ENCODE data around the gene FBF1.
"Not testable (repeated sequence)": the region's sequence is repeated elsewhere in the genome, so short reads cannot be mapped to it uniquely, and the experiment has no call there.

FBF1 gene

DNA sequence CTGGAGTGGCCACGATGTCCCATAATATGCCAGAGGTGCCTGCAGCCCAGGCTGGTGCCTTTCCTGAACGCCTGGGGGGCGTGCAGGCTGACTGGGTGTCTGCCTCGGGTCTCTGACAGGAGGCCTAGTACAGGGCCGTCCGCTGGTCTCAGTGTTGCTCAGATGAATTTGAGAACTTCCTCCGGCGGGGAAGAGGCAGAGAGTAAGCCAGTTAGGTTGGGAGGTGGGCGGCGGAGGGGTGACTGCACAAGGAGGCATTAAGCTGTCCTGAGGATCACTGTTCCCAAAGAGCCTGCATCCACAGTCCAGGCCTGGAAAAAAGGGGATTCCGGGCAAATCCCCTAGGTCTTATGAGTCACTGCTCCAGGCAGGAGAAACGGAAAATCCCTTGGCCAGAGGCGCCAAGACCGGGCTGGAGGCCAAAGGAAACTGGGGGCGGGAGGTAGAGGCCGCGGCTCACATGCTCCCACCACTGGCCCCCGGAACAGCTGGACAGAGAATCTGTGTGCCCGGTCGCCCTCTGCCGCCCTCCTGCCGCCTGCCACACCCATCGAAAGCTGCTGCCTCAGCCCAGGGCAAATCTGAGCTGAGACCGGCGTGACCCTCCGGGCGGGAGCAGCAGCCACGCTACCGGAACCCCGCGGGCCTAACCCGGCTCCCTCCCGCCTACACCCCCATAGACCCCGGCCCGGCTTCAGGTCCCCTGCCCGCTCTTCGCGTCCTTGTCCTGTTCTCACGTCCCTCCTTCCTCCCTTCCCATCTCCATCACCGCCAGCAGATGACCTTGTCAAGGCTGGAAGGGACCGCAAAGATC, 63.7 kb downstream of the FBF1 start:
- DNase-seq (ENCODE audit: extremely low read depth in 1 of 2, low read depth in 1 of 2): no peak

DNA sequence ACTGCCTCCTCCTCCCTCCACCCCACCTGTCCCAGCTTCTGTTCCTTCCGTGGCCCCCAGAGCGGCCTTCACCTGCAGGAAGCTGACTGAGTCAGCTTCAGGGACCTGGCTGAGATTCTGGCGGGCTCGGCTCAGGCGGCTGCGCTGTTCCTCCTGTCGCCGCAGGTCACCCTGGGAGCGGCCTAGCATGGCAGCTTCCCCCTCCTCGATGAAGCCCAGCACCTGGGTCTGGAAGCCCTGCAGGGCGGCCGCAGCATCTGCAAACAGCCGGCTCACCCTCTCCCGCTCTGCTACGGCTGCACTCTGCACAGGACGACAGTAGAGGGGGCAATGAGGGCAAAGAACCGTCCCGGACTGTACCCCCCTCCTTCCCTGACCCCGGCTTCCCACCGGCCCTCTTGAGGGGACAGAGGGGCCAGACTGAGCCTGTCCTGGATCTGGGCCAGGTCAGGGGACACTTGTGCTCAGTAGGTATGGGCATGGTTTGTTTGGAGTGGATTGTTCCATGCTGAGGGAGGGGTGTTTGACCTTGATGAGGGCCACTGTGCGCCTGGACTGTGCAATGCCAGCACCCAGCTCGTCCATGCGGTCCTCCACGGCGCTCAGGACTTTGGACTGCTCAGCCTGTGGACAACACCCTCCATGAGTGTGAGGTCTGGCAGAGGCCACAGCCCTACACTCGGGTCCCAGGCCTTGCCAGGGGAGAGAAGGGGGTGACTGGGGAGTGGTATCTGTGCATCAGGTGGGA, 64.5 kb downstream of the FBF1 start:
- DNase-seq (ENCODE audit: extremely low read depth in 1 of 2, low read depth in 1 of 2): peak in 1 of 2 donors; percentile 79

DNA sequence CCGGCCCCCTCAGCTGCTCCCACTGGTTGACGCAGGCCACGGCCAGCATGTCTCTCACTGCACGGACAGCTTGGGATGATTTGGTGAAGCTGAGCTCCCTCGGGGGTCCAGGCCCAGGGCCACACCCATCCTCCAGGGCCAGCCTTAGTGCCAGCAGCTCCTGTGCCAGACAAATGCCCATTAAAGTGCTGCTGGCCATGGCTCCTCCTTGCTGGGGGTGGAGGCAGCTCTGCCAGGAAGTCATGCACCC, 65.0 kb downstream of the FBF1 start:
- DNase-seq (ENCODE audit: extremely low read depth in 1 of 2, low read depth in 1 of 2): no peak

DNA sequence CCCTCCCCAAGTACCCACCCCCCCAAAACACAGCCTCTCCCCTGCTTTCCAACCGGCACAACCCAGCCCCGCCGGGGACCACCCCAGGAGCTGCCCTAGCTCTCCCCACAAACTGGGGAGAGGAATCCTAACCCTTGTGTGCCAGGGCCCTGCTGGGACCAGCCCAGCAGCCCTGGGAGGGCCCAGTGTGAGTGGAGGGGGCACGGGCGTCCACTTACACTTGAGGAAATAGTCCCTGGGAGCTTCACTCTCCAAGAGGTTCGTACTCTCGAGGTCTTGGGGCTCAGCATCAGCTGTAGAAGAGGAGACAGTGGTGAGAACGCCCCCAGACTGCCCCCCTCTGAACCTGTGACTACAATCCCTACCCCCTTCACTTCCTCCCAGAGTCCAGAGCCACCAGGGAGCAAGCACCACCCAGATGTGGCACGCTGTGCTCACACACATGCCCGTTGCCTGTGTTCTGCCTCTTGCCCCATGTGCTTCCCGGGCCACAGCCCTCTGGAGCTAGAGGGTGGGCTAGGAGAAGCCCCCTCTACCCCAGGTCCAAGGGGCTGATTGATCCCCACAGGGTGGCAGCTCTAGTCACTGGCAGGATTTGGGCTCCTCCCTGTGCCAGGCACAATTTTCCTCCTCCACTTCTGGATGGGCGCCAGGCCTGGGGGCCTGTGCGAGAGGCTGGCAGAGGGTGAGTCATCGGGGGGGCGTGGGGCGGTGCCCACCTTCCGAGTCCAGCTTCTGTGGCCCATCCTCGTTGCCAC, 65.5 kb downstream of the FBF1 start:
- no peak for DNase-seq (ENCODE audit: extremely low read depth in 1 of 2, low read depth in 1 of 2)

DNA sequence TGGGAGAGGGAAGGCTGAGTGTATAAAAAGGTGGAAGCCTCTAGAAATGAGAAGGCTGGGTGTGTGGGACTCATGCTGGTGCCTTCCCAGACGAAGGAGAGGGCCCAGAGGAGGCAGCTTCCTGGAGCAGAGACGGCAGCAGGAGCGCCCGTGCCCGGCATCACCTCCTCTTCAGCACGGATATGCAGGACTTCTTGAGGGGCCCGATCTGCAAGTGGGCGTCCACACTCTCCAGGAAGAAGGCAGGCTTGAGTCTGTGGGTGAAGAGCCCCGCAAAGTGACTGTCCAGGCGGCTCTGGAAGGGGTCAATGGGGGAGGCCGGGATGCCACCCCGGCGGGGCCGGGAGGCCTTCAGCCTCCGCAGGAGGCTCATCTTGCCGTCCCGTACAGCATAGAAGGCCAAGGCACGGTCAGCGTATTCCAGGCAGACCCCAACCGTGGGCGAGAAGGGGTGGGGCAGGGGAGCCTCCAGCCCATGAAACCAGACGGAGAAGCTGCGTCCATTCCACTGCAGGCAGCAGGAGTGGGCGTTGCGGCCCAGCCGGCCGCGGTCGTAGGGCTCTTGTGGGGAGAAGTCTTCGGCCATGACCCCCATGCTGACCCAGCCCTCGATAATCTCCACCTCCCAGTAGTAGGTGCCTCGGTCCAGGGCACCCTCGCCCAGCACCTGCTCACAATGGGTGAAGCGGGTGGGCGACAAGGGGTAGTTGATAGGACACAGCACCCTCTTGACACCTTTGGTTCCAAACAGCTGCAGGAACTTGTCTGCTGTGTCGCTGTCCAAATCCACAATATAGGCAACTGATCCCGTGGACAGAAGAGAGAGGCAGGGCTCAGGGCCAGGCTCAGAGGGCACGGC, 66.3 kb downstream of the FBF1 start:
- no peak for DNase-seq (ENCODE audit: extremely low read depth in 1 of 2, low read depth in 1 of 2)

DNA sequence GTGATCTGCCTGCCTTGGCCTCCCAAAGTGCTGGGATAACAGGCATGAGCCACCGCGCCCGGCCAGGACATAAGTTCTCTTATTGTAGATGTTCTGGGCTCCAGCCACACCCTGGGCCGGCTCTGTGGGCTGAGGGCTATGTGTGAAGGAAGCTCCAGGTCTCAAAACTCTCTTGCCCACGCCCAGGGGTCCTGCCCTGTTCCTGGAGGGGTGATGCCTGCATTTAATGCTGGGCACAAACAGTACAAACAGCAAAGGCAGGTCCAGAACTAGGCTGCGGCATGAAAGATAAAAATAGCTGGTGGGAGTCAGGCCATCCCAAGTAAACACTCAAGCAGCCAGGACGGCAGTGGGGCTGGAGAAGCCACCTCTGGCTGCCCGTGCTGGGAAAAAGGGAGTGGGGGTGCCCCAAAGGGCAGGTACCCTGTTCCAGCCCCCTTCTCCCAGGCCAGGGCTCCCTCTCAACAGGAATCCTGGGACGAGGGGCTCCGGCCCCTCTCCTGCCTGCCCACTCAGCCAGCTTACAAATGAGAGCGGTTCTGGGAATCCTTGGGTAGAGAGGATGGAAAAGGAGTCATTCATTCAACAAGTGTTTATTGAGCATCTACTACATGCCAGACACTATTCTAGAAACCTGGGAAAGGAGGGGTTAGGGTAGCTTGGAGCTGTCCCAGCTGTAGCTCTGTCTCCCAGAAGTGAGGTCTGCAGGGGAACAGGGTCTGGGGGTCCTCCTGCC, 67.1 kb downstream of the FBF1 start:
- no peak for DNase-seq (ENCODE audit: extremely low read depth in 1 of 2, low read depth in 1 of 2)

DNA sequence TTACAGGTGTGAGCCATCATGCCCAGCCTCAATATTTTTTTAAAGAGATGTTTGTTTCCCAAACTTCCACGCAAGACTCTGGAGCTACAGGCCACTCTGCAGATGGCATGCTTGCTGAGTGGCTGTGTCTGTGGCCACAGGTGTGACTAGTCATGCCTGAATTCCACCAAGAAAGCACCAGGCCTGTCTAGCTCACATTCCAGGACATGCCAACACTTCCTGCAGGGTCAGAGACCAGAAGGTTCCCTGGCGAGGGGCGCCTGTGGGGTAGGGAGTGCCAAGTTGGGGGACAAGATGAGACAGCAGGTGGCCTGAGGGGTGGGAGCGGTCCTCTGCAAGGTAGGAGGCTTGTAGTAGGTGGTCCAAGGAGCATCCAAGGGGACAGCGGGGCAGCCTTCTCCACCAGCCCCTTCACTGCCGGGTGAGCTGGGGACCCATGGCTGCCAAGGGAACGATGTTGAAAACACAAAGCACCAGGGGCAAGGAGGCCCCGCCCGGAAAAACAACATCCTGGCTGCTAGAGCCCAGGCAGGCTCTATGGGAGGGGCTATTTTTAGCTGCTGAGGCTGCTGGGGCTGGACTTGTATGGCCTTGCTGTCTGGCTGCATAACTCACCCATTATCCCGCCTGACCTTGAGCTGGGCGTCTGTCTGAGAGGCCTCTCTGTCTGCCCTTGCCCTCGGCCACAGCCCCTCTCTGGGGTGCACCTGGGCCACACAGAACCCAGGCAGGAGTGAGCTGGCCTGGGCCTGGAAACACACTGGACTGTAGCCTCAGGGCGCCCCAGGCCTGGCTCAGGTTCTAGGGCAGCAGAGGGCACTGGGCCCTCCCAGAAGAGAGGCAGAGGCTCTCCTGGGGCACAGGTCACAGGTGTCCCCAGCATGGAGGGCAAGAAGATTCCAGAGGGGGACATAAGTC, 68.1 kb downstream of the FBF1 start:
- DNase-seq (ENCODE audit: extremely low read depth in 1 of 2, low read depth in 1 of 2): no peak

DNA sequence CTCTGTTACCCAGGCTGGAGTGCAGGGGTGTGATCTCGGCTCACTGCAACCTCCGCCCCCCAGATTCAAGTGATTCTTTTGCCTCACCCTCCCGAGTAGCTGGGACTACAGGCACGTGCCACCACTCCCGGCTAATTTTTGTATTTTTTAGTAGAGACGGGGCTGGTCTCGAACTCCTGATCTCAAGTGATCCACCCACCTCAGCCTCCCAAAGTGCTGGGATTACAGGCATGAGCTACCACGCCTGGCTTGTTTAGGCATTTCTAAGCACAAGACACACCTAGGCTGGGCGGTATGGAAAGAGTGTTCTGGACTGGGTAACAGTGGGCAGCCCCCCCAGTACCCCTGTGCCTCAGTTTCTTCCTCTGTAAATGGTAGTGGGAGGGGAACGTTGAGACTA, 70.6 kb downstream of the FBF1 start:
- not testable (repeated sequence) for DNase-seq (ENCODE audit: extremely low read depth in 1 of 2, low read depth in 1 of 2)

DNA sequence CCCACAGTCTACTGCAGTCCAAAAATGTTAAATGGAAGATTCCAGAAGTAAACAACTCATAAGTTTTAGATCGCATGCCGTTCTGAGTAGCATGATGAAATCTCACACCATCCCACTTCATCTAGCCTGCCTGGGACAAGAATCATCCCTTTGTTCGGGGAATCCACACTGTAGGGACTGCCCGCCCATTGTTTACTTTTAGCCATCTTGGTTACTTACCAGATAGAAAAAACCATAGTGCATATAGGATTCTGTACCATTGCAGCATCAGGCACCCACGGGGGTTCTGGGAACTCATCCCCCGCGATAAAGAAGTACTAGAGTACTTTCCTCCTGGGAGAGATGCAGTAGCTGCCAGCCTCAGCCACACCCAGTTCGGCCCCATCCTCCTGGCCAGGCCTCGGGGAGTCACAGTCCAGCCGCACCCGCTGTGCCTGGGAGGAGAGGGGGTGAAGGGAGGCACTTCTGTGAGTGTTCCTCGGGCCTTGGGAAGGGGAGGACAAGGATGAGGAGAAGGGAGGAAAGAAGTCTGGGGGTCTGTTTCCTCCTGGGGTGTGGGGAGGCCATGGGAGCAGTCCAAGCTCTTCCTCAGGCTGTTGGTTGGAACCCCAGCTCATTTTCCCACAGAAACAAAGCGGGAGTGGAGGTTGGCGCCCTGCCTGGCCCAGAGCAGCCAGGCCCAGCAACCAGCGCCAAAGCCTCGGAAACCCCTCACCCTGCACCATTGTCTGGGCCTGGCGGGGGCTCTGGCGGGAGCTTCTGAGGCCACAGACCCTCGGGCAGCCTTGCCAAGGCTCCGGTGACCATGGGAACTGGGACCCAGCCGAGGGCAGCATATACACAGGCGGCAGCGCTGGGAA, 71.3 kb downstream of the FBF1 start:
- no peak for DNase-seq (ENCODE audit: extremely low read depth in 1 of 2, low read depth in 1 of 2)

DNA sequence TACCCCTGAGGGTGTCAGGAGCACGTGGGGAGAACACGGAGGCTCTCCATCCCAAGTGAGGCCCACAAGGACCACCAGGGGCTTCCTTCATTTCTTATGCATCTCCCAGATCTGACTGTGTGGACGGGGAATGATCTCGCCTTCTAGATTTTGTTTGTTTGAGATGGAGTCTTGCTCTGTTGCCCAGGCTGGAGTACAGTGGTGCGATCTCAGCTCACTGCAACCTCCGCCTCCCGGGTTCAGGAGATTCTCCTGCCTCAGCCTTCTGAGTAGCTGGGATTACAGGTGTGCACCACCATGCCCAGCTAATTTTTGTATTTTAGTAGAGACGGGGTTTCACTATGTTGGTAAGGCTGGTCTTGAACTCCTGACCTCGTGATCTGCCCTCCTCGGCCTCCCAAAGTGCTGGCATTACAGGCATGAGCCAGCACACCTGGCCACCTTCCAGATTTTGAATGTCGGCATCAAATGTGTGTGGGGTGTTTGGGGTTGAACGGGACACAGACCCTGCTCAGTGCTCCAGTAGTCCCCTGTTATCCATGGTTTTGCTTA, 72.0 kb downstream of the FBF1 start:
- not testable (repeated sequence) for DNase-seq (ENCODE audit: extremely low read depth in 1 of 2, low read depth in 1 of 2)

DNA sequence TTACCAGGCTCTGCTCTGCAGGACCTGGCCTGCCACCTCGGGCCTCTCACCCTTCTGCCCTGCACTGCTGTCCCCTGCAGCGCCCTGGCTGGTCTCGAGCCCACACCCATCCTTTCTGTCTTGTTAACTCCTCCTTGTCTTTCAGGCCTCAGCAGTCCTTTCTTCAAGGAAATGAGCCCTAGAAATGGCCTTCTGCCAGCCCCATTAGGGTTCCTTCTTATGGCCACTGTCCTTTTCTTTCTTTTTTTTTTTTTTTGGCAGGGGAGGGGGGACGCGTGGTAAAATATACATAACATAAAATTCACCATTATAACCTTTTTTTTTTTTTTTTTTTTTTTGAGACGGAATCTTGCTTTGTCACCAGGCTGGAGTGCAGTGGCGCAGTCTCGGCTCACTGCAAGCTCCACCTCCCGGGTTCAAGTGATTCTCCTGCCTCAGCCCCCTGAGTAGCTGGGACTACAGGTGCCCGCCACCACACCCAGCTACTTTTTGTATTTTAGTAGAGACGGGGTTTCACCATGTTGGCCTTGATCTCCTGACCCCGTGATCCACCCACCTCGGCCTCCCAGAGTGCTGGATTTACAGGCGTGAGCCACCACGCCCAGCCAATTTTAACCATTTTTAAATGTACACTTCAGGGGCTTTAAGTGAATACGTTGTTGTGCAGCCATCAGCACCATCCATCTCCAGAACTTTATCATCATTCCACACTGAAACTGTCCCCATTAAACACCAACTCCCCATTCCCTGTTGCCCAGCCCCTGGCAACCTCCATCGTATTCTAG, 75.2 kb downstream of the FBF1 start:
- not testable (repeated sequence) for DNase-seq (ENCODE audit: extremely low read depth in 1 of 2, low read depth in 1 of 2)

DNA sequence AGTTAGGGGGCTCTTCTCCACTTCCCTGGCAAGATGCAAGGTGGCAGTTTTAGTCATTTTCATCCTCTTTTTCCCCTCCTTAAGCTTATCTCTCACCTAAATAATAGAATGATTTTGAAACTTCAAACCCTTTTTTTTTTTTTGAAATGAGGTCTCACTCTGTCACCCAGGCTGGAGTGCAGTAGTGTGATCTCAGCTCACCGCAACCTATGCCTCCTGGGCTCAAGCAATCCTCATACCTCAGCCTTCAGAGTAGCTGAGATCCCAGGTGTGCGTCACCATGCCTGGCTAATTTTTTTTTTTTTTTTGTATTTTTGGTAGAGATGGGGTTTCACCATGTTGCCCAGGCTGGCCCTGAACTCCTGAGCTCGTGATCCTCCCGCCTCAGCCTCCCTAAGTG, 76.0 kb downstream of the FBF1 start:
- not testable (repeated sequence) for DNase-seq (ENCODE audit: extremely low read depth in 1 of 2, low read depth in 1 of 2)

DNA sequence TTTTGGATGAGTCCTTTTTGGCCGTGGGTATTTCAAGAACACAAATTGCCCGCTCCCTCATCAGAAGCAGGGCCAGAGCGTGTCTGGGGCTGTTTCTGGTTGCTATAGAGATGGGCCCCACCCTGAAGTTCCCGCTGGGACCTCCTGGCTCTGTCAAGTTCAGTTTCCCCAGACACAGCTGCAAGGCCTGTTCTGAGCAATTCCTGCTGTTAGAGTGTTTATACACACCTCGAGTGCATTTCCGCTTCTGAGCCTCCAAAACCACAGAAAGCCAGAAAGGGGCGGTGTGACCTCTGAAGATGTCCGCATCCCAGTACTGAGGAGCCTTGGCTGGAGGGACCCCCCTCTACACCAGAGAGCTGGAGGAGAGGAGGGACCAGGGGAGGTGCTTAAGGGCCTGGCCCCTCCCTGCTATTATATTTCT, 76.4 kb downstream of the FBF1 start:
- DNase-seq (ENCODE audit: extremely low read depth in 1 of 2, low read depth in 1 of 2): no peak

DNA sequence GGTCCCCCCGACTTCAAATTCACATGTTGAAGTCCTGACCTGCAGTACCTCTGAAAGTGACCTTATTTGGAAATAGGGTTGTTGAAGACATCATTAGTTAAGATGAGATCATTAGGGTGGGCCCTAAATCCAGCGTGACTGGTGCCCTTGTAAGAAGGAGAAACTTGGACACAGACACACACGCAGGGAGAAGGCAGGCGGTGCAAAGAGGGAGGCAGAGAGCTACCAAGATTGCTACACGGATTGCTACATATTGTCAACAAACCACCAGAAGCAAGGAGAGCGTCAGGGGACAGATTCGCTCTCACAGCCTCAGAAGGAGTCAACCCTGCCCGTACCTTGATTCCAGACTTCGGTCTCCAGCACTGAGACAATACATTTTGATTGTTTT, 78.9 kb downstream of the FBF1 start:
- DNase-seq (ENCODE audit: extremely low read depth in 1 of 2, low read depth in 1 of 2): no peak

Measured in stimulated activated CD8-positive, alpha-beta memory T cell treated with anti-CD3 and anti-CD28 coated beads, Interleukin-7, amount 100 ng/mL, for 48 hours (primary cell).